ENCODE measurements around the gene SRGAP3. TPM values are rescaled to one million over a fixed set of nuclear protein-coding genes. Genes with fewer than 3 reads are reported as not detected.

Gene SRGAP3
- total and polyA plus RNA-seq, 2 experiments from 2014 or later = 0.89 to 1.7 TPM

- H3K4me1 ChIP-seq (ENCODE audit: insufficient read depth) = no peaks in the 10 kb centered on the region
- H4K20me1 ChIP-seq (ENCODE audit: insufficient read depth) = no peaks in the 10 kb centered on the region
- no peaks in the 10 kb centered on the region for H3K9me3 ChIP-seq (ENCODE audit: low read depth)
- no peaks in the 10 kb centered on the region for H3F3A ChIP-seq (ENCODE audit: insufficient read depth)
- 58 to 62% methylated on average over 6 of the region's 6 CpGs for WGBS, 2 experiments (ENCODE audit: low coverage in 1 of 2, low lambda C conversion rate in 2 of 2, missing lambda C conversion rate in 2 of 2)
- no peaks in the 10 kb centered on the region for H3K27me3 ChIP-seq (replicated peaks; ENCODE audit: insufficient read depth)
- H3K9me2 ChIP-seq (ENCODE audit: insufficient read depth) = no peaks in the 10 kb centered on the region
- in situ Hi-C loops (cut with MboI) = no loop called here
- no peak for DNase-seq
- H3K4me3 ChIP-seq = no peak overlapping the region
- no peak overlapping the region for H3K4me2 ChIP-seq (ENCODE audit: unreplicated experiment)
- no peak overlapping the region for H2AFZ ChIP-seq
- H3K27ac ChIP-seq = no peak overlapping the region
- no peaks in the 10 kb centered on the region for H3K79me2 ChIP-seq (ENCODE audit: insufficient read depth)
- H3K36me3 ChIP-seq (ENCODE audit: low read depth) = no peaks in the 10 kb centered on the region
- no peak for TF ChIP-seq EZH2phosphoT487 (IDR thresholded peaks at IDR 0.05; ENCODE audit: insufficient read depth, low read depth)
- TF ChIP-seq EZH2 (IDR thresholded peaks at IDR 0.05; ENCODE audit: insufficient read depth, poor library complexity, severe bottlenecking) = no peak
- H3K9ac ChIP-seq = no peak overlapping the region
Observed at GRCh38 chr3:8987226-8987625, 262.2 kb downstream of the SRGAP3 start.

GRCh38 chr3:8986741-8987140 lies 262.7 kb downstream of the SRGAP3 start:
- Histone ChIP-seq H3K36me3 (ENCODE audit: low read depth) (no peaks in the 10 kb centered on the region), H3K9me3 (ENCODE audit: low read depth) (no peaks in the 10 kb centered on the region), H3K9me2 (ENCODE audit: insufficient read depth) (no peaks in the 10 kb centered on the region), H2AFZ (no peak overlapping the region), H3K4me2 (ENCODE audit: unreplicated experiment) (no peak overlapping the region), H3K27ac (no peak overlapping the region), H3K4me1 (ENCODE audit: insufficient read depth) (no peaks in the 10 kb centered on the region), H3K9ac (no peak overlapping the region), H3K4me3 (no peak overlapping the region), H4K20me1 (ENCODE audit: insufficient read depth) (no peaks in the 10 kb centered on the region), H3F3A (ENCODE audit: insufficient read depth) (no peaks in the 10 kb centered on the region), H3K27me3 (replicated peaks; ENCODE audit: insufficient read depth) (no peaks in the 10 kb centered on the region), H3K79me2 (ENCODE audit: insufficient read depth) (no peaks in the 10 kb centered on the region)
- DNase-seq = no peak
- in situ Hi-C loops (cut with MboI) = no loop called here
- TF ChIP-seq EZH2 (IDR thresholded peaks at IDR 0.05; ENCODE audit: insufficient read depth, poor library complexity, severe bottlenecking) (no peak), EZH2phosphoT487 (IDR thresholded peaks at IDR 0.05; ENCODE audit: insufficient read depth, low read depth) (no peak)
- 73 to 75% methylated on average over 6 of the region's 6 CpGs for WGBS, 2 experiments (ENCODE audit: low coverage in 1 of 2, low lambda C conversion rate in 2 of 2, missing lambda C conversion rate in 2 of 2)

GRCh38 chr3:8985876-8986275 lies 263.6 kb downstream of the SRGAP3 start:
- in situ Hi-C loops (cut with MboI) = no loop called here

GRCh38 chr3:8985411-8985831 lies 264.0 kb downstream of the SRGAP3 start:
- no peaks in the 10 kb centered on the region for H4K20me1 ChIP-seq (ENCODE audit: insufficient read depth)
- no peak for TF ChIP-seq EZH2phosphoT487 (IDR thresholded peaks at IDR 0.05; ENCODE audit: insufficient read depth, low read depth)
- no peak for TF ChIP-seq EZH2 (IDR thresholded peaks at IDR 0.05; ENCODE audit: insufficient read depth, poor library complexity, severe bottlenecking)
- no peak overlapping the region for H2AFZ ChIP-seq
- H3K4me2 ChIP-seq (ENCODE audit: unreplicated experiment) = no peak overlapping the region
- no peak overlapping the region for H3K4me3 ChIP-seq
- H3K27ac ChIP-seq = no peak overlapping the region
- no peaks in the 10 kb centered on the region for H3K36me3 ChIP-seq (ENCODE audit: low read depth)
- no peak for DNase-seq
- H3K27me3 ChIP-seq (replicated peaks; ENCODE audit: insufficient read depth) = no peaks in the 10 kb centered on the region
- H3K9me2 ChIP-seq (ENCODE audit: insufficient read depth) = no peaks in the 10 kb centered on the region
- H3K4me1 ChIP-seq (ENCODE audit: insufficient read depth) = no peaks in the 10 kb centered on the region
- in situ Hi-C loops (cut with MboI) = no loop called here
- 93 to 94% methylated on average over 21 to 37 of the region's 37 CpGs for WGBS, 2 experiments (ENCODE audit: low coverage in 1 of 2, low lambda C conversion rate in 2 of 2, missing lambda C conversion rate in 2 of 2)
- no peak overlapping the region for H3K9ac ChIP-seq
- H3K79me2 ChIP-seq (ENCODE audit: insufficient read depth) = no peaks in the 10 kb centered on the region
- no peaks in the 10 kb centered on the region for H3F3A ChIP-seq (ENCODE audit: insufficient read depth)
- H3K9me3 ChIP-seq (ENCODE audit: low read depth) = no peaks in the 10 kb centered on the region

More at GRCh38 chr3:8985876-8986275, 263.6 kb downstream of the SRGAP3 start:
- no peaks in the 10 kb centered on the region for H4K20me1 ChIP-seq (ENCODE audit: insufficient read depth)
- H3K9me2 ChIP-seq (ENCODE audit: insufficient read depth) = no peaks in the 10 kb centered on the region
- H3K36me3 ChIP-seq (ENCODE audit: low read depth) = no peaks in the 10 kb centered on the region
- H3K79me2 ChIP-seq (ENCODE audit: insufficient read depth) = no peaks in the 10 kb centered on the region
- DNase-seq = no peak
- no peaks in the 10 kb centered on the region for H3F3A ChIP-seq (ENCODE audit: insufficient read depth)
- no peaks in the 10 kb centered on the region for H3K9me3 ChIP-seq (ENCODE audit: low read depth)
- H3K4me1 ChIP-seq (ENCODE audit: insufficient read depth) = no peaks in the 10 kb centered on the region
- H3K9ac ChIP-seq = no peak overlapping the region
- 78 to 82% methylated on average over 9 of the region's 9 CpGs for WGBS, 2 experiments (ENCODE audit: low coverage in 1 of 2, low lambda C conversion rate in 2 of 2, missing lambda C conversion rate in 2 of 2)
- no peak overlapping the region for H3K4me3 ChIP-seq
- H3K4me2 ChIP-seq (ENCODE audit: unreplicated experiment) = no peak overlapping the region
- no peaks in the 10 kb centered on the region for H3K27me3 ChIP-seq (replicated peaks; ENCODE audit: insufficient read depth)
- no peak overlapping the region for H2AFZ ChIP-seq
- no peak overlapping the region for H3K27ac ChIP-seq
- TF ChIP-seq EZH2phosphoT487 (IDR thresholded peaks at IDR 0.05; ENCODE audit: insufficient read depth, low read depth) = no peak

GRCh38 chr3:8984526-8984925 lies 264.9 kb downstream of the SRGAP3 start:
- 67 to 74% methylated on average over 7 of the region's 7 CpGs for WGBS, 2 experiments (ENCODE audit: low coverage in 1 of 2, low lambda C conversion rate in 2 of 2, missing lambda C conversion rate in 2 of 2)
- TF ChIP-seq EZH2phosphoT487 (IDR thresholded peaks at IDR 0.05; ENCODE audit: insufficient read depth, low read depth) (no peak), EZH2 (IDR thresholded peaks at IDR 0.05; ENCODE audit: insufficient read depth, poor library complexity, severe bottlenecking) (no peak)
- no peak for DNase-seq
- no peaks in the 10 kb centered on the region for H3K27me3 ChIP-seq (replicated peaks; ENCODE audit: insufficient read depth)
- no peaks in the 10 kb centered on the region for H3K79me2 ChIP-seq (ENCODE audit: insufficient read depth)
- H3K4me1 ChIP-seq (ENCODE audit: insufficient read depth) = no peaks in the 10 kb centered on the region
- H4K20me1 ChIP-seq (ENCODE audit: insufficient read depth) = no peaks in the 10 kb centered on the region
- no peaks in the 10 kb centered on the region for H3K9me3 ChIP-seq (ENCODE audit: low read depth)
- no peaks in the 10 kb centered on the region for H3F3A ChIP-seq (ENCODE audit: insufficient read depth)
- H3K4me2 ChIP-seq (ENCODE audit: unreplicated experiment) = no peak overlapping the region
- no peaks in the 10 kb centered on the region for H3K36me3 ChIP-seq (ENCODE audit: low read depth)
- H3K4me3 ChIP-seq = no peak overlapping the region
- H2AFZ ChIP-seq = no peak overlapping the region
- no peak overlapping the region for H3K27ac ChIP-seq
- H3K9me2 ChIP-seq (ENCODE audit: insufficient read depth) = no peaks in the 10 kb centered on the region
- no peak overlapping the region for H3K9ac ChIP-seq
- in situ Hi-C loops (cut with MboI) = loop anchor here (5.0 kb wide), 1 partner anchor 318 kb away; no protein-coding TSS in a partner anchor
